SJCRH30 (cell line): Measurements from ENCODE around the gene CHSY3. TPM values are rescaled to one million over a fixed set of nuclear protein-coding genes. Genes with fewer than 3 reads are reported as not detected.

Experiments used
- DNase-seq, 2 experiments: peaks; one replicate each; pipeline ENCODE4 v3.0.0-alpha.2; 2015 to 2020
- H3K27ac ChIP-seq: fragments of 250-450 bp; sonication (Bioruptor Pico); 2 replicates; pipeline ENCODE4 v1.5.1; 2020; ENCODE audit warnings: mild to moderate bottlenecking, moderate library complexity
- H3K27me3 ChIP-seq: fragments of 250-450 bp; sonication (Bioruptor Pico); 2 replicates; pipeline ENCODE4 v1.5.1; 2020; ENCODE audit warnings: mild to moderate bottlenecking, moderate library complexity
- H3K36me3 ChIP-seq: fragments of 250-450 bp; sonication (Bioruptor Pico); 2 replicates; pipeline ENCODE4 v1.5.1; 2020; ENCODE audit warnings: mild to moderate bottlenecking, moderate library complexity
- H3K4me1 ChIP-seq: fragments of 250-450 bp; sonication (Bioruptor Pico); 2 replicates; pipeline ENCODE4 v1.5.1; 2020; ENCODE audit warnings: mild to moderate bottlenecking, moderate library complexity
- H3K4me3 ChIP-seq: fragments of 250-450 bp; sonication (Bioruptor Pico); 2 replicates; pipeline ENCODE4 v1.5.1; 2020; ENCODE audit warnings: mild to moderate bottlenecking, moderate library complexity
- H3K9me3 ChIP-seq: fragments of 250-450 bp; sonication (Bioruptor Pico); replicated peaks from 2 replicates; pipeline ENCODE4 v1.5.1; 2020; ENCODE audit warnings: mild to moderate bottlenecking, moderate library complexity
- total RNA-seq: library from RNA; depleted of rRNA; stranded (reverse); fragments of >200 nt; shearing (Covaris generic); gene quantifications from 2 replicates; pipeline ENCODE4 v1.2.3, GENCODE V29; 2014

CHSY3 gene
- total RNA-seq, 1 experiment from 2014 or later = 1.9 TPM

DNA sequence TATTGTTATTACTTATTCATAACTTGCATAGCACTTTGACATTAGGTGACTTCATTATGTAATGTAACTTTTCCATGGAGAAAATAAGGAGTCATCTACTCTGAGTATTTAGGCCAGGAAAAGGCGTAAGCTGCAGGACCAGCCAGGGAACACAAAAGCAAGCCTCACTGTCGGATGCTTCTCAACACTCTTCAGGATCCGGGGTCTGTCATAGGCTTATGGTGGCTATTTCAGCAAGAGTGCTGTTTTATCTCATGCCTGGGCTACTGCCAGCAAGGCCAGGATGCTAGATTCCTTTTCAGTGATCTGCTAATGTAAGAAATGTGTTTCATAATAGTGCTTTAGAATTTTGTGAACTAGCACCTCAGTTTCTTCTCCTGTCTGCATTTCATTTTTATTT, 162.4 kb downstream of the CHSY3 start:
- H3K4me3 ChIP-seq = no peak overlapping the region
- no peaks in the 10 kb centered on the region for H3K36me3 ChIP-seq
- no peak overlapping the region for H3K27ac ChIP-seq
- no peaks in the 10 kb centered on the region for H3K4me1 ChIP-seq
- no peaks in the 10 kb centered on the region for H3K27me3 ChIP-seq
- no peaks in the 10 kb centered on the region for H3K9me3 ChIP-seq
- no peak for DNase-seq

DNA sequence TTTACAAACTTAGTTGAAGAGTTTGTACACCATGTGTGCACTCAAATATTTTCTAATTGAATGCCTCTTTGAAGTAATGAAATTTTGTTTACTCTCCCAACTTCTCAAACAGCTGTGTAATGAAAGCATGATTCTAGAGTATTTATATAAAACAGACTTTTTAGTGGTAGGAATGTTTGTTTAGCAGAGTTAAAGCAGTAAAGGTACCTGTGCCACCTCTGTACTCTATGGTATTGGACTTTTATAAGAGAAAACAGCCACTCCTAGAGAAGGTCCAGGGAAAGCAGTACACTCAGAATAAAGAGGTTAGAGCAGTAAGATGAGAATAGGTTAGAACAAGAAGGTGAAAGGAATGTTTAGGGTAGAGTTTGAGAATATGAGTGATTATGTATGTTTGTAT, 163.1 kb downstream of the CHSY3 start:
- Histone ChIP-seq H3K27me3 (no peaks in the 10 kb centered on the region), H3K4me1 (no peaks in the 10 kb centered on the region), H3K36me3 (no peaks in the 10 kb centered on the region), H3K9me3 (no peaks in the 10 kb centered on the region), H3K4me3 (no peak overlapping the region), H3K27ac (no peak overlapping the region)
- no peak for DNase-seq

DNA sequence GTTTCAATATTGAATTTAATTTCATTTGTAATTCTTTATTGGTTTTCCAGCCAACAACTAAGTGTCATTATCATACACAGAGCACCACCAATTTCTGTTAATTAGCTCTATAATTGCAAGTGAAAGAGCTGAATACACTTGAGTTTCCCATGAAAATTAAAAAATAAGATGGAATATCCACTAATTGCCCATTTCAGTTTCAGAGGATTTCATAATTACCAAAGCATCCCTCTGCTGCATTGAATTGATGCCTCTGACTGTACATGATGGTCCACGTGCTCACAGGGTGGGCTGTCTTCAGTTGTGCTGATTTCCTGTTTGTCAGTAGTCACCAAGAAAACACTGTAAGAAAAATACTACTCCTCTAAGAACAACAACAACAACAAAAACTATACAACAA, 163.8 kb downstream of the CHSY3 start:
- H3K27ac ChIP-seq = no peak overlapping the region
- H3K9me3 ChIP-seq = no peaks in the 10 kb centered on the region
- DNase-seq = no peak
- H3K36me3 ChIP-seq = no peaks in the 10 kb centered on the region
- no peaks in the 10 kb centered on the region for H3K27me3 ChIP-seq
- no peak overlapping the region for H3K4me3 ChIP-seq
- no peaks in the 10 kb centered on the region for H3K4me1 ChIP-seq

DNA sequence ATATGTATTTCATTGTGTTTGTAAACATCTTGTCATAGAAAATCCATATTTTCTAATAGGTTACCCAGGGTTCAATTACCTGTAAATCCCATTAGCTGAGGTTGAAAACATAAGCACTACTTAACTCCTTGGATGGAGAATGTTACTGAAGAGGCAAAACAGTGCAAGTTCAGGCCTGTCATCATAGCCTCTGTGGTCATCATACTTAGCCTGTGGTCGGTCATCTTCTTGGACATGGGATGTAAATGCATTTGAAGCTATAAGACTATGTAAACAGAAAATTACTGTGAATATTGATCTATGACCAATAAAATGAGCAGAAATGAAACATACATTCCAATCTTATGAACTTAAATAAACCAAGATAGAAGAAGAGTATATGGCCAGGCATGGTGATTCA, 164.7 kb downstream of the CHSY3 start:
- H3K9me3 ChIP-seq = no peaks in the 10 kb centered on the region
- no peak for DNase-seq
- no peak overlapping the region for H3K4me3 ChIP-seq
- H3K27me3 ChIP-seq = no peaks in the 10 kb centered on the region
- H3K36me3 ChIP-seq = no peaks in the 10 kb centered on the region
- no peak overlapping the region for H3K27ac ChIP-seq
- no peaks in the 10 kb centered on the region for H3K4me1 ChIP-seq

DNA sequence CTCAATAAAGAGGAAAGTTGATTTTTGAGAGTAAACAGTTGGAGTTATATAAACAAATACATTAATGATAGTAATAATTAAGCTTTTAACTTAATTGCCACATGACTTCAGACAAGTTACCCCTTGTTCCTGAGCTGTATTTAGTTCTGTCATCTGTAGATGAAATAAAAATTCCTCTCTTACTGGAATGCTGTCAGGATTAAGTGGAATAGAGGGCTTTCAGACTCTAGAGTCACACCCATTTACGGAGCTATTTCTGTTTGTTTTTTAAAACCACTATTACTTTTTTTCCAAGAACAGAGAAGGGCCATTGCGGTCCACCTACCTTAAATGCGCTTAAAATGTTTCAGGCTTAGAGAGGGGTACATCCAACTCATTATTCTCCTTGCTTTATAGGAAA, 170.6 kb downstream of the CHSY3 start:
- Histone ChIP-seq H3K4me1 (no peaks in the 10 kb centered on the region), H3K27me3 (no peaks in the 10 kb centered on the region; the same call in 1 of the 2 replicates), H3K9me3 (no peaks in the 10 kb centered on the region), H3K36me3 (no peaks in the 10 kb centered on the region), H3K4me3 (no peak overlapping the region), H3K27ac (no peak overlapping the region)
- DNase-seq = no peak

DNA sequence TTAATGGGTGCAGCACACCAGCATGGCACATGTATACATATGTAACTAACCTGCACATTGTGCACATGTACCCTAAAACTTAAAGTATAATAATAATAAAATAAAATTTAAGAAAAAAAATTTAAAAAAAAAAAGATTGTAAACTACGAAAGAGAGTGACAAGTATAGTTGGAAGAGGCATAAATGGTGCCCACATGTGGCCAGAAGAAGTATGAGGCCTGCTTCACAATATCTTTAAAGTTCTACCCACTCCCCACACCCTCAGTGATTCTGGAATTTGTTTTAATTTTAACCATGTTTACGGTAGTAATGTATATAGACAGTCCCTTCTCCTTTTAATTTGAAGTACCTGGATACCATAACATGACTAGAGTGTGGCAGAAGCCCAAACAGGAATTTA, 172.7 kb downstream of the CHSY3 start:
- DNase-seq = no peak
- H3K4me1 ChIP-seq = no peaks in the 10 kb centered on the region
- peaks cover 3% of the 10 kb centered on the region; the same call in 1 of the 2 replicates for H3K27me3 ChIP-seq
- no peaks in the 10 kb centered on the region for H3K36me3 ChIP-seq
- no peaks in the 10 kb centered on the region for H3K9me3 ChIP-seq
- H3K27ac ChIP-seq = no peak overlapping the region
- no peak overlapping the region for H3K4me3 ChIP-seq

DNA sequence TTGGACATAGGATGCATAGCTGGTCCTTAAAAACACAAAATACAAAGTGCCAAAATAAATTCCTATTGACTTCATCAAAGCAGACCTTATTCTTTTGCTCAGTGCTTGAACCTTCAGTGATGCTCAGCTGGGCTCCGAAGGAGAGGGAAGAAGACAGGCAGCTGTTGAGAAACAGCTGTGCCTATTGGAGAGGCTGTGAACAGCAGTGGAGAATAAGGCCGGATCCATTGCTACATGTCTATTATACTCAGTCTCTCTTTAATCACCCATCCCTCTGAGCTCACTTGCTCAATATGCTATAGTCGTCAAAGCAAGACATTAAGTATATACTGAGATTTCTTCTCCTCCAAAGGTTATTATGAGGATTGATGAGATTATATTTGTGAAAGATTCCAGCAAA, 174.4 kb downstream of the CHSY3 start:
- Histone ChIP-seq H3K27me3 (peaks cover 3% of the 10 kb centered on the region; the same call in 1 of the 2 replicates), H3K9me3 (no peaks in the 10 kb centered on the region), H3K36me3 (no peaks in the 10 kb centered on the region), H3K4me1 (no peaks in the 10 kb centered on the region), H3K4me3 (no peak overlapping the region), H3K27ac (no peak overlapping the region)
- peak; percentile 3 to 31 for DNase-seq

DNA sequence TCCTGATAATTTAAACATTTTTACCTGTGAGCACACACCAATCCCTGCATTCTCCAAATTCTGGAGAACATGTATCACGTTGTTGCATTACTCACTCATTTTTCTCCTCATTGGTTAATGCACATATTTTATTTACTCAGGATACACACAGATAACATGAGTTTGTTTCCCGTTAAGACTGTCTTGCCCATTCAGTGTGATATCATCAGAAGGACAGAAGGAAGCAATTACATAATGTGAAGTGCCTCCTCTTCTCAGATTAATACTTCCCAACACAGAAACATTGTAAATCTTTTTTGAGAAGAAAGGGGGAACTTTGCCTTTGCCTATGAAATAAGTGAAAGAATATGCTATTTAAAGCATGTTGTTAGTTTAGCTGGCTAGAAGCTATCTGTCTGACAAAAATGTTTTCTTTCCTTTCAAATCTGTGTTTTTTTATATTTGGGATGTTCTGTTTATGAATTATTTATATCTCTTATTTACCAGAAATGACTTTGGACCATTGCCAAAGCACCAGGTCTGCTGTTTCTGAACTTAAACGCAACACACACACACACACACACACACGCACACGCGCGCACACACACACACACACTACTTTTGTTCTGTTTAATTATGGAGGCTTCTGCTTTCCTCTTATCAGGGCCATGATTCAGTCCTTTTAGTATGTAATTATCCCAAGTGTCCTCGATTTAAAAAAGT, 186.5 kb downstream of the CHSY3 start:
- no peaks in the 10 kb centered on the region for H3K36me3 ChIP-seq
- H3K27me3 ChIP-seq = no peaks in the 10 kb centered on the region
- no peak for DNase-seq
- H3K9me3 ChIP-seq = no peaks in the 10 kb centered on the region
- no peak overlapping the region for H3K4me3 ChIP-seq
- H3K27ac ChIP-seq = no peak overlapping the region
- H3K4me1 ChIP-seq = no peaks in the 10 kb centered on the region

DNA sequence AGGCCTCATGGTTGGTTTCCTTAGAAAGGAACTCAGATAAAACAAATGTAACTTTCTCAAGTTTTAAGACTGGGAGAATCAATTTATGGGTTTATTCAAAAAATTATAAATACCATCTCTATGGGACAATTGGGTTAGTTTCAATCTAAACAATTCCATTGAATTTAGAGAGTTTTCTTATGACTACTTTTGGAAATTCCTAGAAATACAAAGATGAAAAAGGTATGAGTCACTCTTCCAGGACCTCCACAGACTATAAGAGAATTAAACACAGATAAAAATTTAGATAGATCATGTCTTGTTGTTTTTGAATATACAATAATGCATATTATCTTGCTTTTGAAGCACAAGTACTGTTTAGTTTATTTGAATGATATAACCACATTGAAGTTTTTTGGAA, 188.7 kb downstream of the CHSY3 start:
- Histone ChIP-seq H3K9me3 (no peaks in the 10 kb centered on the region), H3K27me3 (no peaks in the 10 kb centered on the region), H3K4me1 (no peaks in the 10 kb centered on the region), H3K4me3 (no peak overlapping the region), H3K36me3 (no peaks in the 10 kb centered on the region), H3K27ac (no peak overlapping the region)
- DNase-seq = no peak

DNA sequence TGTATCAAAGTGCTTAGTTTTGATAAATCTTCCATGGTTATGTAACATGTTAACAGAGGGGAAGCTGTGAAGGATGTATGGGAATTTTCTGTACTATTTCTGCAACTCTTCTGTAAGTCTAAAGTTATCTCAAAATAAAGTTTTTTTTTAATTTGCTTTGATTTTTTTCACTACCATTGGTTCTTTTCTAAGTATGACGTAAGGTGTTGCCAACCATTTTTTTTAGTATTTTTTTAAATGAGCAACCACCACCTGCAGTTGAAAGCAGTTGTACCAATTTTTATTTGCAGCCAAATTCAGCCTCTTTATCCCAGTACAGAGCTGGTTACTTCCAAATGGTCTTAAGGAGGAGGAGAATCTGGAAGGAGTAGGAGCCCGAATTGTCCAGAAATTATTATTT, 192.2 kb downstream of the CHSY3 start:
- H3K36me3 ChIP-seq = no peaks in the 10 kb centered on the region
- H3K9me3 ChIP-seq = no peaks in the 10 kb centered on the region
- no peaks in the 10 kb centered on the region for H3K27me3 ChIP-seq
- DNase-seq = no peak
- H3K4me3 ChIP-seq = no peak overlapping the region
- no peak overlapping the region for H3K27ac ChIP-seq
- no peaks in the 10 kb centered on the region for H3K4me1 ChIP-seq

DNA sequence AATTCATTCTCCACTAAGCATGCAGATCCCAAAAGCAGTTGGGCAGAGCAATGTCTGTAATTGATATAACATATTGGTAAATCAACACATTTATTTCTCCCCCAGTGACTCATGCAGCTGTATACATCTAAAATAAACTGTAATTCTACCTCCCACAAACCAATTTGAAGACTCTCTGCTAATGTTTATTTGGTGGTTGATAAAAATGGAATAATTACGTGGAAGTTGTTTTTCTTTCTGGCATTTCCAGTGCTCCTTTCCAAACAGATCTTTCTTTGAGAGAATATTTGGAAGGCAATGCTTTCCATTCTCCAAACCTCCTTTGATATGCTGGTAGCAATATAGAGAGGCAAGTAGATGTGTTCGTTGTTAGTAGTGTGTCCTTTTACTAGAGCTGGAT, 194.7 kb downstream of the CHSY3 start:
- Histone ChIP-seq H3K27ac (no peak overlapping the region), H3K9me3 (no peaks in the 10 kb centered on the region), H3K4me3 (no peak overlapping the region), H3K4me1 (no peaks in the 10 kb centered on the region; the same call in 1 of the 2 replicates), H3K27me3 (no peaks in the 10 kb centered on the region), H3K36me3 (no peaks in the 10 kb centered on the region)
- no peak for DNase-seq

DNA sequence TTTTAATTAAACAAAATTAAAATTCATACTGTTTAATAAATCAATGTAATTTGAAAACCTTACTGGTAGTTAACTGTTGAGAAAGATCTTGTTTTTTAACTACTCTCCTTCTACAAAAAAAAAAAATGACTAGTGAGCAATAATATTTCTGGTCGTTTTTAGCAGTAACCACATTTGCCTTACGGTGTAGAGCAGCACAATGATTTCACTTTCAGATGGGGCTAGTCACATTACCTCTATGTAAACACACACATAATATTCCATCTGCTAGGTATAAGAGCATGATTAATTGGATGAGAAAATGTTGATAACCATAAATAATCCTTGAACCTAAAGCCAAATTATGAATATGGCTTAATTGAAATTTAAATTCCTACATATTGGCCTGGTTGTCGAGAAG, 198.1 kb downstream of the CHSY3 start:
- Histone ChIP-seq H3K36me3 (no peaks in the 10 kb centered on the region), H3K4me3 (no peak overlapping the region), H3K4me1 (no peaks in the 10 kb centered on the region; the same call in 1 of the 2 replicates), H3K27ac (no peak overlapping the region), H3K9me3 (no peaks in the 10 kb centered on the region), H3K27me3 (no peaks in the 10 kb centered on the region)
- DNase-seq = no peak

DNA sequence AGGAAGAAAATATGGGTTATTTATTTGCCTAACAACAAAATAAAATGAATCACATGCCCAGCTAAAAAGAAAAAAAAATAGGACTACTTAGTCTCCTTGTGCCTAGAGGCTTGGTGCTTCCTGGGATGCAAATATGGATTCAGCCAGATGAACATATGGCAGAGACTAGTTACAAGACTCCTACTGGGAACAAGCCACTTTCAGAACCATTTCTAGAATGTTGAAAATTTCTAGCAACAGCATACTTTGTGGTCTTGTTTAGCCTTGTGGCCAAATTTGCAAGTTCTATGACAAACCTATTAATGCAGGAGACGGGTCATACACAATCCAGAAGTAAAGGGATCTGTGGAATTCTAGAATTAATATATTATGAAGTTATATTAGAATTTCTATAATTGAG, 198.7 kb downstream of the CHSY3 start:
- no peaks in the 10 kb centered on the region for H3K9me3 ChIP-seq
- no peaks in the 10 kb centered on the region for H3K27me3 ChIP-seq
- no peak for DNase-seq
- no peak overlapping the region for H3K27ac ChIP-seq
- no peaks in the 10 kb centered on the region for H3K36me3 ChIP-seq
- no peaks in the 10 kb centered on the region; the same call in 1 of the 2 replicates for H3K4me1 ChIP-seq
- no peak overlapping the region for H3K4me3 ChIP-seq

DNA sequence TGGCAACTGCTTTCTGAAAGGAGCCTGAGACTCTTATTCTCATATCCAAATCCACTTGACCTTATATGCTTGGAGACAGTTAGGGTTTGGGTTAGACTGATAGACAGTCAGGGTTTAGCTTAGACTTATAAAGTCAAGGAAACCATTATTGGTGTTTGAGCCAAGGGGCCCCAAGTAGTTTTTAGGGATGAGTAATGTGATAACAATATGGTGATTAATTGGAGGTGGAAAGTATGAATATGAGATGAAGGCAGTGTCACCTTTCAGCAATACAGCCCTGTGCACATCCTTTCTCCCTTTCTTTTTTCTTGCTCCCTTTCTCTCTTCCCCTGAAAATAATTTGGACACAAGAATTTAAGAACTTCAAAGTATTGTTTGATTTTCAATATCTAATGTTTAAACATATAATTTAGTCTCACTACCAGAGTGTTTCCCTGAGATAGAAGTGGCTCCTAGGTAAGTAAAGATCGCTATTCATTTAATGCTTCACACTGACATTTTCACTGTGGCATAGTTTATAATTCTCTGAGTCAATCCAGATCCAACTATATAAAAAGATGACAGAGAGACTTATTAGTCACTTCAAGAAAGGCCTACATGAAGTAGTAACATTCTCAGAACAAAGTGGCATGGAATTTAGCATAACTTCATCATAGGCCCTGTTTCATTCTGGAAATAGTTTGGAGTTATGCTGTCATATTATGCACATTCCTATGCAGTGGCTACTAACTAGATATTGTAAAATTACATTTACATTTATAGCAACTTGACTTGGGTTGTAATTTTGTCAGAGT, 200.8 kb downstream of the CHSY3 start:
- no peak overlapping the region for H3K27ac ChIP-seq
- no peaks in the 10 kb centered on the region for H3K27me3 ChIP-seq
- no peak for DNase-seq
- no peaks in the 10 kb centered on the region for H3K9me3 ChIP-seq
- no peaks in the 10 kb centered on the region; the same call in 1 of the 2 replicates for H3K4me1 ChIP-seq
- H3K36me3 ChIP-seq = no peaks in the 10 kb centered on the region
- no peak overlapping the region for H3K4me3 ChIP-seq

DNA sequence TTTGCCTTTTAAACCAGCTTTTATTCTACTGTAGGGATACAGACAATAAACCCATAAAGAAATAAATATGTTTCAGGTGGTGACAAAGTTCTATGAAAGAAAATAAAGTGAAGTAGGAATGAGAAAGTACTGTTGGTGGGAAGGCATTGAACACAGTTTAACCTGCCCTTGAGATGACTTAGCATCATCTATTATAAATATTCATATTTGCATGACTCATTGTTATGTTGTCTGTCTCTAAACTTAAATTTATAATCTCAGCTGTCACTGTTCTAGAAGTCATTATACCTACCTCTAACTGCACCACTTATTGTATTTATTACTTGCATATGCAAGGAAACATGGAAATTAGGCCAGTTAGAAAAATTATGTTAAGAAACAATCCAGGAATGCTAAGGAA, 202.2 kb downstream of the CHSY3 start:
- H3K36me3 ChIP-seq = no peaks in the 10 kb centered on the region
- DNase-seq = no peak

More for the DNA sequence above, 202.2 kb downstream of the CHSY3 start:
- no peaks in the 10 kb centered on the region for H3K9me3 ChIP-seq
- H3K27ac ChIP-seq = no peak overlapping the region
- no peaks in the 10 kb centered on the region for H3K27me3 ChIP-seq
- H3K4me1 ChIP-seq = no peaks in the 10 kb centered on the region; the same call in 1 of the 2 replicates
- H3K4me3 ChIP-seq = no peak overlapping the region
